ENCODE data around the gene IL17D. TPM values are rescaled to one million over a fixed set of nuclear protein-coding genes. Genes with fewer than 3 reads are reported as not detected.

IL17D gene
- total RNA-seq, 1 donor from 2014 or later: 1.3 TPM

- Mint-ChIP-seq H3K4me1 (ENCODE audit: low read depth, unreplicated experiment) (peaks cover 23% of the 10 kb centered on the region), H3K4me3 (ENCODE audit: unreplicated experiment) (peak overlapping the region; percentile 76), H3K36me3 (ENCODE audit: unreplicated experiment) (no peaks in the 10 kb centered on the region), H3K9me3 (ENCODE audit: unreplicated experiment) (peaks cover 2% of the 10 kb centered on the region), H3K27me3 (ENCODE audit: unreplicated experiment) (peaks cover 6% of the 10 kb centered on the region), H3K27ac (ENCODE audit: unreplicated experiment) (peak overlapping the region; percentile 31)
- peak; percentile 33 for DNase-seq
- no peak for TF ChIP-seq CTCF (IDR thresholded peaks at IDR 0.05; ENCODE audit: partially characterized antibody, unreplicated experiment)
Observed at GRCh38 chr13:20716951-20717350, 13.5 kb downstream of the IL17D start.

- H3K4me1 Mint-ChIP-seq (ENCODE audit: low read depth, unreplicated experiment): peaks cover 22% of the 10 kb centered on the region
Observed at GRCh38 chr13:20717581-20718542, 14.4 kb downstream of the IL17D start.

DNA sequence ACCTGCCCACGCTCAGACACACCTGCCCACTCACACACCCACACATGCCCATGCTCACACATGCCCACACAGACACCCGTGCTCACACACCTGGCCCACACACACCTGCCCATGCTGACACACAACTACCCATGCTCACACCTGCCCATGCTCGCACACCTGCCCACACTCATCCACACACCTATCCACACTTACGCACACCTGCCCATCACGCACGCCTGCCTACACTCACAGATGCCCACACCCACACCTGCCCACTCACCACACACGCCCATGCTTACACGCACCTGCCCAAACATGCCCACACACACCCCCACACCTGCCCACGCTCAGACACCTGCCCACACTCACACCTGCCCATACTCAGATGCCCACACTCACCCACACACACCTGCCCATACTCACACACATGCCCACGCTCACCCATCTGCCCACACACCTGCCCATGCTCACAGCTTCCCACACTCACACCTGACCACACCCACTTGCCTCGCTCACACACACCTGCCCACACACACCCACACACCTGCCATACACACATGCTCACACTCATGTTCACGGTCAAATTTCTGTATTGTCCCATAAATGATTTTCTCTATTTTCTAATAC, 15.6 kb downstream of the IL17D start:
- no peak overlapping the region for H3K4me3 Mint-ChIP-seq (ENCODE audit: unreplicated experiment)
- TF ChIP-seq CTCF (IDR thresholded peaks at IDR 0.05; ENCODE audit: partially characterized antibody, unreplicated experiment): no peak
- peaks cover 13% of the 10 kb centered on the region for H3K4me1 Mint-ChIP-seq (ENCODE audit: low read depth, unreplicated experiment)
- no peak overlapping the region for H3K27ac Mint-ChIP-seq (ENCODE audit: unreplicated experiment)
- peaks cover 6% of the 10 kb centered on the region for H3K27me3 Mint-ChIP-seq (ENCODE audit: unreplicated experiment)
- peaks cover 2% of the 10 kb centered on the region for H3K9me3 Mint-ChIP-seq (ENCODE audit: unreplicated experiment)
- DNase-seq: no peak
- no peaks in the 10 kb centered on the region for H3K36me3 Mint-ChIP-seq (ENCODE audit: unreplicated experiment)

More at GRCh38 chr13:20717581-20718542, 14.4 kb downstream of the IL17D start:
- Mint-ChIP-seq H3K36me3 (ENCODE audit: unreplicated experiment) (no peaks in the 10 kb centered on the region), H3K9me3 (ENCODE audit: unreplicated experiment) (peaks cover 2% of the 10 kb centered on the region), H3K27ac (ENCODE audit: unreplicated experiment) (peak overlapping the region; percentile 31), H3K4me3 (ENCODE audit: unreplicated experiment) (no peak overlapping the region), H3K27me3 (ENCODE audit: unreplicated experiment) (peaks cover 8% of the 10 kb centered on the region)
- DNase-seq: no peak
- TF ChIP-seq CTCF (IDR thresholded peaks at IDR 0.05; ENCODE audit: partially characterized antibody, unreplicated experiment): no peak

DNA sequence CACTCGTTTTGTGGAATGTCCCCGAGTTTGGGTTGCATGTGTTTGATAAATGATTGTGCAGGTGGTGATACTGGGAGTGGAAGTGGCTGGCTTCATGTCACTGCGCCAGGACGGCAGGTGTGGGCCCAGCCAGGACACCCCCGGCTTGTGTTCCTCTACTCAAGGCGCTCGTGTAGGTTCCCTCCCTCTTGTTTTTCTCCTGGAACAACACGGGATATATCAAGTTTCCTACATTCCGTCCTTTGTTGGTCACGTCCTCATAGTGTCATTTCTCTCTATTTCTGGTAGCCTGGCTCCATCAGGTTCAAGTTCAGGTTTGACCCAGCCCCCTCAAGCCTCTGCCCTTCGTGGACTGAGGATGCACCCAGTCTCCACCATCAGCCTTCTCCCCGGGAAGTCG, 16.3 kb downstream of the IL17D start:
- peaks cover 2% of the 10 kb centered on the region for H3K9me3 Mint-ChIP-seq (ENCODE audit: unreplicated experiment)
- TF ChIP-seq CTCF (IDR thresholded peaks at IDR 0.05; ENCODE audit: partially characterized antibody, unreplicated experiment): no peak

GRCh38 chr13:20720499-20720898, 17.0 kb downstream of the IL17D start:
- H3K27me3 Mint-ChIP-seq (ENCODE audit: unreplicated experiment): peaks cover 5% of the 10 kb centered on the region
- TF ChIP-seq CTCF (IDR thresholded peaks at IDR 0.05; ENCODE audit: partially characterized antibody, unreplicated experiment): no peak
- peaks cover 9% of the 10 kb centered on the region for H3K4me1 Mint-ChIP-seq (ENCODE audit: low read depth, unreplicated experiment)
- no peak overlapping the region for H3K27ac Mint-ChIP-seq (ENCODE audit: unreplicated experiment)
- peaks cover 2% of the 10 kb centered on the region for H3K9me3 Mint-ChIP-seq (ENCODE audit: unreplicated experiment)
- H3K36me3 Mint-ChIP-seq (ENCODE audit: unreplicated experiment): no peaks in the 10 kb centered on the region
- H3K4me3 Mint-ChIP-seq (ENCODE audit: unreplicated experiment): peak overlapping the region; percentile 11
- DNase-seq: no peak

More for the DNA sequence above, 16.3 kb downstream of the IL17D start:
- no peak overlapping the region for H3K4me3 Mint-ChIP-seq (ENCODE audit: unreplicated experiment)
- DNase-seq: no peak
- peaks cover 5% of the 10 kb centered on the region for H3K27me3 Mint-ChIP-seq (ENCODE audit: unreplicated experiment)
- no peak overlapping the region for H3K27ac Mint-ChIP-seq (ENCODE audit: unreplicated experiment)
- H3K4me1 Mint-ChIP-seq (ENCODE audit: low read depth, unreplicated experiment): peaks cover 9% of the 10 kb centered on the region
- H3K36me3 Mint-ChIP-seq (ENCODE audit: unreplicated experiment): no peaks in the 10 kb centered on the region
